Gastrocnemius medialis (tissue), 4 donors: ENCODE data around the gene WDR38. TPM values are rescaled to one million over a fixed set of nuclear protein-coding genes. Genes with fewer than 3 reads are reported as not detected.

ENCODE experiments used
- ATAC-seq, 2 donors: fragments of 150-250 bp; one replicate each; pipeline ENCODE4 v1.9.1; 2016
- DNase-seq, 2 donors: peaks; one replicate each; pipeline ENCODE4 v3.0.0-alpha.2; 2019
- H3K27ac ChIP-seq, 4 donors: fragments of 200-600 bp; sonication (generic); 1 replicate in 1 of 4; 2 replicates in 3 of 4; pipeline ENCODE4 v1.5.1; 2016 to 2018; ENCODE audit warnings: mild to moderate bottlenecking in 2 of 4, moderate library complexity in 1 of 4
- H3K27me3 ChIP-seq, 3 donors: fragments of 200-600 bp; sonication (generic) in 2 of 3; 1 replicate in 1 of 3; 2 replicates in 2 of 3; pipeline versions ENCODE4 v1.5.1 to v1.6.0; 2016 to 2019; ENCODE audit warnings: mild to moderate bottlenecking in 1 of 3, moderate library complexity in 1 of 3
- H3K36me3 ChIP-seq, 2 donors: fragments of 200-600 bp; sonication (generic) in 1 of 2; one replicate each; pipeline ENCODE4 v1.5.1; 2017 to 2018
- H3K4me1 ChIP-seq, 2 donors: fragments of 200-600 bp; sonication (generic) in 1 of 2; one replicate each; pipeline ENCODE4 v1.5.1; 2016 to 2017; ENCODE audit warnings: mild to moderate bottlenecking in 2 of 2
- H3K4me3 ChIP-seq, 4 donors: fragments of 200-600 bp; sonication (generic) in 3 of 4; 1 replicate in 1 of 4; 2 replicates in 3 of 4; pipeline ENCODE4 v1.5.1; 2016 to 2019; ENCODE audit warnings: mild to moderate bottlenecking in 2 of 4
- H3K9me3 ChIP-seq, 3 donors: fragments of 200-600 bp; sonication (generic) in 2 of 3; 1 replicate in 1 of 3; 2 replicates in 2 of 3; pipeline ENCODE4 v1.5.1; 2016 to 2019
- POLR2A ChIP-seq, 2 donors: fragments of 450-650 bp; IDR thresholded peaks; one replicate each; pipeline ENCODE4 v1.6.1; 2017; ENCODE audit warnings: antibody characterized with exemption in 2 of 2, mild to moderate bottlenecking in 2 of 2, moderate library complexity in 2 of 2
- in situ Hi-C, 4 donors: fragments of 200-750 bp; cut with MboI; loops; one replicate each; pipeline versions ENCODE4 v1.15.0 to v1.8.0; 2017; ENCODE audit warnings: low sequenced_read_pairs in 4 of 4
- intact Hi-C: fragments of 100-400 bp; cut with DNase I; formaldehyde crosslinking; loops from one replicate; pipeline ENCODE4 v1.15.1; 2023; ENCODE audit warnings: low total_unique reads
- total RNA-seq, 4 donors: library from RNA; depleted of rRNA; stranded (reverse); fragments of >200 nt; gene quantifications; one replicate each; pipeline versions ENCODE4 v1.1.0 to v1.2.3, GENCODE V29; 2016
- TF ChIP-seq, protein P1 (sequence below), 5 experiments: fragments of 450-650 bp in 3 of 5; fragments of 200-600 bp in 2 of 5; sonication (generic) in 2 of 5; IDR thresholded peaks in 4 of 5; conservative IDR thresholded peaks in 1 of 5; 1 replicate in 4 of 5; 2 replicates in 1 of 5; pipeline ENCODE4 v1.5.1; 2016 to 2019; ENCODE audit warnings: antibody characterized with exemption in 5 of 5, mild to moderate bottlenecking in 3 of 5, moderate library complexity in 3 of 5

Gene WDR38
- total RNA-seq, 4 donors from 2014 or later = not detected

DNA sequence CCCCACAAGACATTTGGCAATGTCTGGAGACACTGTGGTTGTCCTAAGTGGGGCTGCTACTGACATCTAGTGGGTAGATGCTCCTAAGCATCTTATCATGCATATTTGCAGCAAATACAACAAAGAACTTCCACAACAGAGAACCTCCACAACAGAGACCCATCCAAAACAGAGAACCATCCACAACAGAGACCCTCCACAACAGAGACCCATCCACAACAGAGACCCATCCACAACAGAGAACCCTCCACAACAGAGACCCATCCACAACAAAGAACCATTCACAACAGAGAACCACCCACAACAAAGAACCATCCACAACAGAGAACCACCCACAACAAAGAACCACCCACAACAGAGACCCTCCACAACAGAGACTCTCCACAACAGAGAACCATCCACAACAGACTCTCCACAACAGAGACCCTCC is 41.5 kb downstream of the WDR38 start:
- TF ChIP-seq, protein P1, sequence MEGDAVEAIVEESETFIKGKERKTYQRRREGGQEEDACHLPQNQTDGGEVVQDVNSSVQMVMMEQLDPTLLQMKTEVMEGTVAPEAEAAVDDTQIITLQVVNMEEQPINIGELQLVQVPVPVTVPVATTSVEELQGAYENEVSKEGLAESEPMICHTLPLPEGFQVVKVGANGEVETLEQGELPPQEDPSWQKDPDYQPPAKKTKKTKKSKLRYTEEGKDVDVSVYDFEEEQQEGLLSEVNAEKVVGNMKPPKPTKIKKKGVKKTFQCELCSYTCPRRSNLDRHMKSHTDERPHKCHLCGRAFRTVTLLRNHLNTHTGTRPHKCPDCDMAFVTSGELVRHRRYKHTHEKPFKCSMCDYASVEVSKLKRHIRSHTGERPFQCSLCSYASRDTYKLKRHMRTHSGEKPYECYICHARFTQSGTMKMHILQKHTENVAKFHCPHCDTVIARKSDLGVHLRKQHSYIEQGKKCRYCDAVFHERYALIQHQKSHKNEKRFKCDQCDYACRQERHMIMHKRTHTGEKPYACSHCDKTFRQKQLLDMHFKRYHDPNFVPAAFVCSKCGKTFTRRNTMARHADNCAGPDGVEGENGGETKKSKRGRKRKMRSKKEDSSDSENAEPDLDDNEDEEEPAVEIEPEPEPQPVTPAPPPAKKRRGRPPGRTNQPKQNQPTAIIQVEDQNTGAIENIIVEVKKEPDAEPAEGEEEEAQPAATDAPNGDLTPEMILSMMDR (IDR thresholded peaks at IDR 0.05 in 4 of 5, conservative IDR thresholded peaks at IDR 0.05 in 1 of 5) = peak in 1 of 5 experiments; percentile 38
- TF ChIP-seq POLR2A (IDR thresholded peaks at IDR 0.05) = no peak
- ATAC-seq = no peak
- Histone ChIP-seq H3K27ac (no peak overlapping the region), H3K27me3 (no peaks in the 10 kb centered on the region), H3K36me3 (peaks cover 0 to 78% of the 10 kb centered on the region in 2 donors), H3K4me3 (no peak overlapping the region), H3K4me1 (no peaks in the 10 kb centered on the region), H3K9me3 (no peaks in the 10 kb centered on the region)
- in situ Hi-C loops = no loop called here
- intact Hi-C loops = no loop called here
- no peak for DNase-seq

DNA sequence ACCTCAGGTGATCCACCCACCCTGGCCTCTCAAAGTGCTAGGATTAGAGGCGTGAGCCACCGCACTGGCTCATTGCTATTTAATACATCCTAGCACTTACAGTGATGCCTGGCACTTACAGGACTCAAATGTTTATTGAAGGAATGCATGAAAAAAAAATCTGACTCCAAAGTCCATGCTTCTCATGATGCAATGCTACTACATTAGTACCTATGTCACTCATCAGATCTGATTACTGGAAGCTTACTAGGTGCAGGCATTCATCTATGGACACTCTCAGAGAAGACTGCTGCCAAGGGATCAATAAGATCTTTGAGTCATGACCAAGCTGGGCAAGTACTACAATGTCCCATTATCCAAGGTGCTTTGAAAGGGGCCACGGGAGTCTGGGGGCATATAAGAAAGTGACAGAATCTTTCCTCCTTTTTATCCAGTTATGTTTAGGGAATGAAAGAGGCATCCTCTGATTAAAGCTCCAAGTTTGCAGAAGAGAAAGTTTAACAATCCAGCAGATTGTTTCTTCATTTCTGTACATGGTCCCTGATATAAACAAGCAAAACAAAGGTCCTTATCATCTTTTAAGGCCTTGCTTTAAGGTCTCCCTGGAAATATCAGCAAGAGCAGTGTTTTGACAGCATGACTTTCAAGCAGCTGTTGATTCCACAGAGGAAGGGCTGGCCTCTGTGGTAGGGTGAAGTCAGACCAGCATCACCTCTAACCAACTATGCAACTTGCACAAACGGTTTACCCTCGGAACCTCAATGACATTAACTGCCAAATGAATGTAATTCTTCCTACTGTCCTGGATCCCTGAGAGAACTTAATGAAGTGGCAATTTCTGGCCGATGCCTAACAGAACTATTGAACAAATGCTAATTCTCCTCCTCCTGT is 44.6 kb downstream of the WDR38 start:
- no peak for DNase-seq
- intact Hi-C loops (no loop called here), in situ Hi-C loops (no loop called here)
- Histone ChIP-seq H3K27ac (no peak overlapping the region), H3K36me3 (peaks cover 0 to 55% of the 10 kb centered on the region in 2 donors), H3K4me3 (no peak overlapping the region), H3K27me3 (no peaks in the 10 kb centered on the region), H3K4me1 (no peaks in the 10 kb centered on the region), H3K9me3 (no peaks in the 10 kb centered on the region)
- TF ChIP-seq POLR2A (IDR thresholded peaks at IDR 0.05) = no peak
- TF ChIP-seq, protein P1 (IDR thresholded peaks at IDR 0.05 in 4 of 5, conservative IDR thresholded peaks at IDR 0.05 in 1 of 5) = no peak
- ATAC-seq = no peak

DNA sequence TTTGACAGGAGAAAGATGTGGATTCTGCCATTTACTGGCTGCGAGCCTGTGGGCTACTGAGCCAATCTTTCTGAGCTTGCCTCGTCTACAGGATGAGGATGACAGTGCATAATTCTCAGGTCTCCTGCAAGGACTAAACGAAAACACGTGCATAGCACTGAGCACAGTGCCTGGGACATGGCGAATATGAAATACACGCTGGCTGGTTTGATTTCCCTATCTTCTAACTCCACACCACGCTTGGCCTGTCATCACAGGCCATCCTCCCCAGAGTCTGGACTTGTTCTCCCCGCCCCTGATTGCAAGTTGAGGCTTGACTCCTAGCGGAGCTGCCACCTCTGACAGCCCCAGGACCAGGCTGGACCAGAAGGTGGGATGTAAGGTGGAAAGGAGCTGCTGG is 46.6 kb downstream of the WDR38 start:
- Histone ChIP-seq H3K9me3 (no peaks in the 10 kb centered on the region), H3K36me3 (peaks cover 0 to 45% of the 10 kb centered on the region in 2 donors), H3K4me1 (no peaks in the 10 kb centered on the region), H3K27me3 (no peaks in the 10 kb centered on the region), H3K4me3 (no peak overlapping the region), H3K27ac (no peak overlapping the region)
- intact Hi-C loops = no loop called here
- ATAC-seq (no peak), DNase-seq (no peak)
- TF ChIP-seq, protein P1 (IDR thresholded peaks at IDR 0.05 in 4 of 5, conservative IDR thresholded peaks at IDR 0.05 in 1 of 5) = no peak
- TF ChIP-seq POLR2A (IDR thresholded peaks at IDR 0.05) = no peak
- in situ Hi-C loops = no loop called here

DNA sequence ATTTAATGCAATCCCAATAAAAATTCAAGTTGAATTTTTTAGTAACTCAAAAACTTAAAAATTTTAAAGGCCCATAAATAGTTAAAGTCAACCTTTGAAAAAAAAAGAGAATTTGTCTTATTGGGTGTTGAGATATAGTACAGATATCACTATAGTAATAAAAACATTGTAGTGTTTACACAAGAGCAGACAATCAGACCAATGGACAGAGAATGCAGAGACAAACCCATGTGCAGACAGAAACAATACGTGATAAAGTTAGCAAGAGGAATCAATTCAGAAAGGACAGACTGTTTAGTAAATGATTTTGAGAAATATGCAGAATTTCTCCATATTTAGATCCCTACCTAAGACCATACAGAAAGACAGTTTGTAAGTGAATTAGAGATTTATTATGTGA is 53.7 kb downstream of the WDR38 start:
- ATAC-seq (no peak), DNase-seq (no peak)
- intact Hi-C loops (no loop called here), in situ Hi-C loops (no loop called here)
- H3K4me1 ChIP-seq = no peaks in the 10 kb centered on the region
- H3K36me3 ChIP-seq = peaks cover 0 to 63% of the 10 kb centered on the region in 2 donors
- TF ChIP-seq POLR2A (IDR thresholded peaks at IDR 0.05) = no peak
- TF ChIP-seq, protein P1 (IDR thresholded peaks at IDR 0.05 in 4 of 5, conservative IDR thresholded peaks at IDR 0.05 in 1 of 5) = no peak
- H3K27ac ChIP-seq = no peak overlapping the region
- no peak overlapping the region for H3K4me3 ChIP-seq
- H3K27me3 ChIP-seq = no peaks in the 10 kb centered on the region
- no peaks in the 10 kb centered on the region for H3K9me3 ChIP-seq

Other genes starting within 250 kb of the WDR38 start
- 1 to 10 TPM in 3 of 4 donors, under 1 TPM in 1; 0.58 to 5.6 (median 2.1) TPM for gene NR6A1, start 82.1 kb upstream of the WDR38 start, total RNA-seq
- gene OLFML2A, start 76.3 kb upstream of the WDR38 start, total RNA-seq = 10 to 100 TPM in 3 of 4 donors, 1 to 10 TPM in 1; 6.9 to 48.0 (median 32.8) TPM
- 1,000 to 10,000 TPM; 2,099 to 2,608 (median 2,478) TPM for gene RPL35, start 8.5 kb downstream of the WDR38 start, total RNA-seq
- 10 to 100 TPM; 28.9 to 47.1 (median 29.2) TPM for gene ARPC5L, start 8.7 kb downstream of the WDR38 start, total RNA-seq
- gene GOLGA1, start 87.6 kb downstream of the WDR38 start, total RNA-seq = 10 to 100 TPM; 12.2 to 20.5 (median 18.6) TPM